ENCODE data around the gene NKD2. TPM values are rescaled to one million over a fixed set of nuclear protein-coding genes. Genes with fewer than 3 reads are reported as not detected.
"Not testable (repeated sequence)": the region's sequence is repeated elsewhere in the genome, so short reads cannot be mapped to it uniquely, and the experiment has no call there.

The NKD2 gene
- total RNA-seq, 3 donors from 2014 or later (not counting 1 experiment from before 2014, with no cell fraction given), result not detected

DNA sequence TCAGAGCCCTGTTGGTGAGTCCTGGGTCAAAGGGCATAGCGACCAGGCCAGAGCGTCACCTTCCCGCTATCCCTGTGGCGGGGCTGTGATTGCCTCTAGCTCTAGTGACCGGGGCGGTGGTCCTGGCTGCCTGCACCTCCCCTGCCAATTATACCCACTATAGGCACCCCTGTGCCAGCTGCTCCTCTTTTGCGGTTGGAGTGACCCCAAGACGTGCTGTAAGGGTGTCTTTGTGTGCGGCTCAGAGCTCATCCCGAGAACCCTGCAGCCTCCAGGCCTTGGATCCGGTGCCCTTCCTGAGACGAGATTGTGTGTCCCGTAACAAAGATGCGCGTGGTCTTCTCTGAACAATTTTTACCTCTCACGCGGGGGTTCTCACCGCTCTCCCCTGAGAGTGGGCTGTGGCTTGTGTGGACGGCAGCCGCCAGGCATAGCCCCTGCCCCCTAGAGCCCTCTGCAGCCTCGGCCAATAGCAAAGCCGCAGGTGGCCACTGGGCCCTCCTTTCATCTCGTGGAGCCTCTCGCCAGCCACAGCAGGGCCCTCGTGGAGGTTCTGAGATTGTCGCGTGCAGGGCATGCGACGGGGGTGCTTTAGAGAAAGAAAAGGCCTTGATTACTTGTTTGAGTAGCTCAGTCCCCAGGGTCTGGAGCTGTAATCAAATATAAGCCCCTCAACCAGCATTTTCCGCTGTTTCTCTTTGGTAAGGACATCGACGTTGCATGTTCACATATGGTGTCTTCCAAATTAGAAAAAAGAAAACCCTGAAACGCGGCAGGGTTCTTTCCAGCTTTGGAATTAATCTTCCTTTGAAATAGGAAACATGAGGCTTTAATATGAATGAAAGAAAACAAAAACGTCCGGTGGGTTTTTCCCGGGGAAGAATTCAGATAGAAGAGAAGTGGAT, 10.7 kb downstream of the NKD2 start:
- Histone ChIP-seq H3K27me3 (ENCODE audit: control insufficient read depth, insufficient read depth, low read length) (no peaks in the 10 kb centered on the region), H3K27ac (ENCODE audit: low read length) (no peak overlapping the region), H3K36me3 (ENCODE audit: control insufficient read depth, insufficient read depth, low read length) (no peaks in the 10 kb centered on the region), H3K9me3 (ENCODE audit: control insufficient read depth, insufficient read depth, low read length) (no peaks in the 10 kb centered on the region), H3K4me1 (ENCODE audit: control insufficient read depth, insufficient read depth, low read length) (no peaks in the 10 kb centered on the region), H3K4me3 (ENCODE audit: low read length) (no peak overlapping the region)
- no peak overlapping the region for H3K27ac Mint-ChIP-seq
- DNase-seq (no peak), ATAC-seq (no peak)
- TF ChIP-seq, protein P1, sequence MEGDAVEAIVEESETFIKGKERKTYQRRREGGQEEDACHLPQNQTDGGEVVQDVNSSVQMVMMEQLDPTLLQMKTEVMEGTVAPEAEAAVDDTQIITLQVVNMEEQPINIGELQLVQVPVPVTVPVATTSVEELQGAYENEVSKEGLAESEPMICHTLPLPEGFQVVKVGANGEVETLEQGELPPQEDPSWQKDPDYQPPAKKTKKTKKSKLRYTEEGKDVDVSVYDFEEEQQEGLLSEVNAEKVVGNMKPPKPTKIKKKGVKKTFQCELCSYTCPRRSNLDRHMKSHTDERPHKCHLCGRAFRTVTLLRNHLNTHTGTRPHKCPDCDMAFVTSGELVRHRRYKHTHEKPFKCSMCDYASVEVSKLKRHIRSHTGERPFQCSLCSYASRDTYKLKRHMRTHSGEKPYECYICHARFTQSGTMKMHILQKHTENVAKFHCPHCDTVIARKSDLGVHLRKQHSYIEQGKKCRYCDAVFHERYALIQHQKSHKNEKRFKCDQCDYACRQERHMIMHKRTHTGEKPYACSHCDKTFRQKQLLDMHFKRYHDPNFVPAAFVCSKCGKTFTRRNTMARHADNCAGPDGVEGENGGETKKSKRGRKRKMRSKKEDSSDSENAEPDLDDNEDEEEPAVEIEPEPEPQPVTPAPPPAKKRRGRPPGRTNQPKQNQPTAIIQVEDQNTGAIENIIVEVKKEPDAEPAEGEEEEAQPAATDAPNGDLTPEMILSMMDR (IDR thresholded peaks at IDR 0.05), result no peak
- intact Hi-C loops (cut with micrococcal nuclease), result no loop called here
- H3K9me3 Mint-ChIP-seq, result no peaks in the 10 kb centered on the region
- H3K36me3 Mint-ChIP-seq, result no peaks in the 10 kb centered on the region
- WGBS (ENCODE audit: insufficient coverage), result 88% methylated on average over 37 of the region's 37 CpGs
- no peak overlapping the region for H3K4me3 Mint-ChIP-seq
- no peaks in the 10 kb centered on the region for H3K27me3 Mint-ChIP-seq (ENCODE audit: low read depth in 2 of 2)
- H3K4me1 Mint-ChIP-seq, result no peaks in the 10 kb centered on the region

GRCh38 chr5:1020452-1020961, 11.9 kb downstream of the NKD2 start:
- Mint-ChIP-seq H3K9me3 (no peaks in the 10 kb centered on the region), H3K27ac (no peak overlapping the region), H3K27me3 (ENCODE audit: low read depth in 2 of 2) (no peaks in the 10 kb centered on the region), H3K36me3 (no peaks in the 10 kb centered on the region), H3K4me1 (no peaks in the 10 kb centered on the region), H3K4me3 (no peak overlapping the region)
- Histone ChIP-seq H3K9me3 (ENCODE audit: control insufficient read depth, insufficient read depth, low read length) (no peaks in the 10 kb centered on the region), H3K27me3 (ENCODE audit: control insufficient read depth, insufficient read depth, low read length) (no peaks in the 10 kb centered on the region), H3K4me1 (ENCODE audit: control insufficient read depth, insufficient read depth, low read length) (no peaks in the 10 kb centered on the region), H3K36me3 (ENCODE audit: control insufficient read depth, insufficient read depth, low read length) (no peaks in the 10 kb centered on the region), H3K27ac (ENCODE audit: low read length) (no peak overlapping the region), H3K4me3 (ENCODE audit: low read length) (no peak overlapping the region)
- no peak for DNase-seq
- intact Hi-C loops (cut with micrococcal nuclease), result no loop called here
- WGBS (ENCODE audit: insufficient coverage), result 86% methylated on average over 15 of the region's 16 CpGs
- no peak for ATAC-seq
- TF ChIP-seq, protein P1 (IDR thresholded peaks at IDR 0.05), result no peak

- Mint-ChIP-seq H3K36me3 (no peaks in the 10 kb centered on the region), H3K4me1 (no peaks in the 10 kb centered on the region), H3K9me3 (no peaks in the 10 kb centered on the region)
These were observed 12.8 kb downstream of the NKD2 start for GRCh38 chr5:1021136-1021968.

GRCh38 chr5:1021969-1022336, 13.4 kb downstream of the NKD2 start:
- H3K36me3 ChIP-seq (ENCODE audit: control insufficient read depth, insufficient read depth, low read length); H3K4me3 ChIP-seq (ENCODE audit: low read length); H3K27me3 ChIP-seq (ENCODE audit: control insufficient read depth, insufficient read depth, low read length); H3K27me3 Mint-ChIP-seq (ENCODE audit: low read depth in 2 of 2); H3K9me3 ChIP-seq (ENCODE audit: control insufficient read depth, insufficient read depth, low read length); H3K4me1 ChIP-seq (ENCODE audit: control insufficient read depth, insufficient read depth, low read length); H3K9me3 Mint-ChIP-seq; H3K27ac ChIP-seq (ENCODE audit: low read length); ATAC-seq; H3K4me3 Mint-ChIP-seq; H3K27ac Mint-ChIP-seq; intact Hi-C loops (cut with micrococcal nuclease); H3K4me1 Mint-ChIP-seq; H3K36me3 Mint-ChIP-seq; DNase-seq: not testable (repeated sequence)
- 76% methylated on average over 9 of the region's 9 CpGs for WGBS (ENCODE audit: insufficient coverage)

More at GRCh38 chr5:1021136-1021968, 12.8 kb downstream of the NKD2 start:
- no peak for ATAC-seq
- no peak overlapping the region for H3K27ac ChIP-seq (ENCODE audit: low read length)
- no peak overlapping the region for H3K27ac Mint-ChIP-seq
- no peaks in the 10 kb centered on the region for H3K27me3 Mint-ChIP-seq (ENCODE audit: low read depth in 2 of 2)
- H3K27me3 ChIP-seq (ENCODE audit: control insufficient read depth, insufficient read depth, low read length), result no peaks in the 10 kb centered on the region
- no peaks in the 10 kb centered on the region for H3K9me3 ChIP-seq (ENCODE audit: control insufficient read depth, insufficient read depth, low read length)
- no peak overlapping the region for H3K4me3 ChIP-seq (ENCODE audit: low read length)
- no peaks in the 10 kb centered on the region for H3K36me3 ChIP-seq (ENCODE audit: control insufficient read depth, insufficient read depth, low read length)
- TF ChIP-seq, protein P1 (IDR thresholded peaks at IDR 0.05), result no peak
- H3K4me3 Mint-ChIP-seq, result no peak overlapping the region
- no peak for DNase-seq
- WGBS (ENCODE audit: insufficient coverage), result 63% methylated on average over 21 of the region's 29 CpGs
- intact Hi-C loops (cut with micrococcal nuclease), result no loop called here
- H3K4me1 ChIP-seq (ENCODE audit: control insufficient read depth, insufficient read depth, low read length), result no peaks in the 10 kb centered on the region
